ENCODE data around the gene TGIF2LY.
"Not testable (repeated sequence)": the region's sequence is repeated elsewhere in the genome, so short reads cannot be mapped to it uniquely, and the experiment has no call there.

The TGIF2LY gene

GRCh38 chrY:3578767-3579166 is at the start of gene TGIF2LY:
Gene TGIF2LY, plus strand, starts transcription at chrY:3579067. Its CDS starts 178 bp downstream, at chrY:3579245.
- not testable (repeated sequence) for DNase-seq (ENCODE audit: low read depth in 2 of 2)
